Jurkat, Clone E6-1 (cell line): ENCODE results near the gene TUBGCP2.

Source experiments
- DNase-seq: peaks from one replicate; pipeline ENCODE4 v3.0.0-alpha.2; 2011; ENCODE audit warnings: low read depth, low spot score
- H3K4me3 ChIP-seq: 2 replicates; pipeline ENCODE4 v1.5.1; 2011; ENCODE audit warnings: mild to moderate bottlenecking, low read length, control low read depth, moderate library complexity

The TUBGCP2 gene

DNA sequence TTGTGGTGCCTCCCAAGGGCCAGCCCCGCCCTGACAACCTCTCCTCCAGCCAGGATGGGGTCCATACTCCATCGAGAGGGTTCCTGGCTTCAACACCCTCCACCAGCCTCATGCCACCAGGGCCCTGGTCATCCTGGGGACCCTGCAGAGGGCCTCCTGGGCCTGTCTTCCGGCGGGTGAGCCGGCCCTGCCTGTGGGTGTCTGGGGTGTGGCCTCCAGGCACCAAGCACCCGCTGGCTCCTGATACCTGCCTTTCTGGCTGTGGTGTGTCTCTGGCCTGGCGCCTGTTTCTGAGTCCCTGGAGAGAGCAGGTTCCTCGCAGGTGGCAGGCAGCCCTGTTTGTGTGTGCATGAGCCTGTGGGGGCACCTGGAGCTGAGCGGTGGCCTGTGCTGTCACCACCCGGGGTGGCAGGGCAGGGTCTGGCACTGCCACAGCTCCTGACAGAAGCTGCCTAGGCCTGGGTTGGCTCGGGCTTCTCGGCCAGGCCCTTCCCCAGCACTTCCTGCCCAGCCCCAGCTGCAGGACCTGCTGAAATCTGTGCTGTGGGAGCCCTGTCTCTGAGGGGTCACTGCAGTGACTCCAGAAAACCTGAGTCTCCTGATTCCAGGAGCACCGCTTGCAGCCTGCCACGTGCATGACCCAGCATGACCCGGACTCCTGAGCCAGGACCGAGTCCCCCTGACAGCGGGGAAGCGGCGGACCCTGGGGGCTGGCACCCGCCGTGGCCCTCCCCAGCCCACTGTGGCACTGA, 50.4 kb downstream of the TUBGCP2 start:
- DNase-seq = no peak
- H3K4me3 ChIP-seq = no peak overlapping the region

DNA sequence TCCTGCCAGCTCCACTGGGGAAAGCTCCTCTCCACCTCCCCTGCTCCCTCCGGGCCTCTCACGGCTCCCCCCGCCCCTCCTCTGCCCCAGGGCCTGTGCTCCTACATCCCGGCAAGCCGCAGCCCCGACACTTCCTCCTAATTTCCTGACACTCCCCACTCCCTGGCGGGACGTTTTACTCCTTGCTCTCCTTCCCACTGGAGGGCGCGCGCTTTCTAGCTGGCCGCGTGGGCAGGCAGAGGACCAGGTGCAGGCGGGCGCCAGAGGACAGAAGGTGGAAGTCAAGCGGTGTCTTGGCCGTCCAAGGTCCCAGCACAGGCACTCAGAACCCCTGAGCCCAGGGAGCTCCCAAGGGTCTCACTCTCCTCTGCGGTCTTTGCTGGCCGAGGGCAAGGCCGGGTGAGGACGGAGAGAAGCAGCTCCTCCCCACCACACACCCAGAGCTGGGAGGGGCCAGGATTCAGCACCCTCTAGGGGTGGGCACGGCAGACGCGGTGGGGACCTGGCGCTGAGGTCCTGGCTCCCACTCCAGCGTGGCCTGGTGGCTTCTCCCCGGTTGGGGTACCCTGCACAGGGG, 51.1 kb downstream of the TUBGCP2 start:
- H3K4me3 ChIP-seq = no peak overlapping the region
- DNase-seq = no peak

DNA sequence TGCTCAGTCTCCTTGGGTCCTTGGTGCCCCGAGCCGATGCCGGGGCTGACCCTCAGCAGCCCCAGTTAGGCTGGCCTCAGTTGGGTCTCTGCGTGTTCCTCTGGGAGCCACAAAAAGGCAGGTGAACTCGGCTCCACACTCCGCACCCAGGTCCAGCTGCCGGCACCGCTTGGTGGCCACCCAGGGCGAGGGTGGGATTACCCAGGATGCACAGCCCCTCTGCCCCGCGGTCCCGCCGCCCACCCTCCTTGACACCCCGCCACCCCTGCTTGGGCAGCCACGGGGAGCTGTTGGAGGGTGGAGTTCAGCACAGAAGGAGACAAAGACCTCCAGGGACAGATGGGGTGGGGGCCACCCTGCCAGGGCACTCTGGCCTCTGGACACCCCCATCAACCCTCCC, 53.3 kb downstream of the TUBGCP2 start:
- no peak for DNase-seq
- H3K4me3 ChIP-seq = no peak overlapping the region

DNA sequence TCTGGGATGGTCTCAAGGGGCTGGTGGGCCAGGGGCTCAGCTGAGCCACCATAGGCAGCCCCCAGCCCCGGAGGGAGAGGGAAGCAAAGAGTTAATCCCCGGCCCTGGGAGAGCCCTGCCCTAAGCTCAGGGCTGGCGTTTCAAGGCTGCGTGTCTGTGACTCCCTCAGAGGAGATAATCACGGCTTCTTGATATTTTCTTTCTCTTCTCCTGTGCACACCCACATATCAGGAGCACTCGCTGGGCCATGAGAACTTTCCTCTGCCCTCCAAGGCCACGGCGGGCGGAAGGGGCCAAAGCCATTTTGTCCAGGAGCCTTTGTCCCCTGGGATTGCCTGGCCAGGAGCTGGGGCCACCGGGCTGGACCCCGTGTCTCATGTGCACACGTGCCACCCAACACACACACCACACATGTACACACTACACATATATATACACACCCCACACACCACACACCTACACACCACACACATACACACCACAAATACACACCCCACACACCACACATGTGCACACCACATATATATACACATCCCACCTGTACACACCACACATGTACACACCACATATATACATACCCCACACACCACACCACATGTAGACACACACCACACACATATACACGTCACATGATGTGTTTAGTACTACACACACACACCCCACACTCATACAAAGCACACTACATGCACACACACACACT, 54.1 kb downstream of the TUBGCP2 start:
- H3K4me3 ChIP-seq = no peak overlapping the region
- no peak for DNase-seq

DNA sequence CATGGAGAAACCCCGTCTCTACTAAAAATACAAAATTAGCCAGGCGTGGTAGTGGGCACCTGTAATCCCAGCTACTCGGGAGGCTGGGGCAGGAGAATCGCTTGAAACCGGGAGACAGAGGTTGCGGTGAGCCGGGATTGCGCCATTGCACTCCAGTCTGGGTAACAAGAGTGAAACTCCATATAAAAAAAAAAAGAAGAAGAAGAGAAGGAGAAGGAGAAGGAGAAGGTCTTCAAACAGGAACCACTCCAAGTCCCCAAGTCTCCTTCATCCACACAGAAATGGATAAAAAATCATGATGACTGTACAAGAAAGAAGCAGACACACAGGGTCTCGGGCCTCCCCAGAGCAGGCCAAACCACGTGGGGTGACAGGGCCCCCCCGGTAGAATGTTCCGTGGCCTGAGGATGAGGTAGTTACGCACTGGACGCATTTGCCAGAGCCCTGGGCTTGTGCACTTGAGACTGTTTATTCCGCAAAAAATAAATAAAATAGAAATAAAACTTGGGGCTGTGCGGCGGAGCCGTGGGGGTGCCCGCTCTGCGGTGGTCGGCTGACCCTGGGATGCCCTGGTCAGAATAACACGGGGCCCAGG, 55.2 kb downstream of the TUBGCP2 start:
- DNase-seq = no peak
- no peak overlapping the region for H3K4me3 ChIP-seq

DNA sequence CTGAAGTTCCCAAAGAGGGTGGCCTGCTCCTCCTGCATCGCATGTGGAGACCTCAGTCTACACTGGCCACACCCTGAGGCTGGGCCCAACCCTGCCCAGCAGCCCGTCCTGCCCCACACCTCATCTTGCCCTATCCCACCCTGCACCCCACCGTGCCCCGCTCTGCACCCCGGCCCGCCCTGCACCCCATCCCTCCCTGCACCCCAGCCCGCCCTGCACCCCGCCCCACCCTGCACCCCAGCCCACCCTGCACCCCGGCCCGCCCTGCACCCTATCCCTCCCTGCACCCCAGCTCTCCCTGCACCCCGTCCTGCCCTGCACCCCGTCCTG, 56.5 kb downstream of the TUBGCP2 start:
- H3K4me3 ChIP-seq = no peak overlapping the region
- no peak for DNase-seq

DNA sequence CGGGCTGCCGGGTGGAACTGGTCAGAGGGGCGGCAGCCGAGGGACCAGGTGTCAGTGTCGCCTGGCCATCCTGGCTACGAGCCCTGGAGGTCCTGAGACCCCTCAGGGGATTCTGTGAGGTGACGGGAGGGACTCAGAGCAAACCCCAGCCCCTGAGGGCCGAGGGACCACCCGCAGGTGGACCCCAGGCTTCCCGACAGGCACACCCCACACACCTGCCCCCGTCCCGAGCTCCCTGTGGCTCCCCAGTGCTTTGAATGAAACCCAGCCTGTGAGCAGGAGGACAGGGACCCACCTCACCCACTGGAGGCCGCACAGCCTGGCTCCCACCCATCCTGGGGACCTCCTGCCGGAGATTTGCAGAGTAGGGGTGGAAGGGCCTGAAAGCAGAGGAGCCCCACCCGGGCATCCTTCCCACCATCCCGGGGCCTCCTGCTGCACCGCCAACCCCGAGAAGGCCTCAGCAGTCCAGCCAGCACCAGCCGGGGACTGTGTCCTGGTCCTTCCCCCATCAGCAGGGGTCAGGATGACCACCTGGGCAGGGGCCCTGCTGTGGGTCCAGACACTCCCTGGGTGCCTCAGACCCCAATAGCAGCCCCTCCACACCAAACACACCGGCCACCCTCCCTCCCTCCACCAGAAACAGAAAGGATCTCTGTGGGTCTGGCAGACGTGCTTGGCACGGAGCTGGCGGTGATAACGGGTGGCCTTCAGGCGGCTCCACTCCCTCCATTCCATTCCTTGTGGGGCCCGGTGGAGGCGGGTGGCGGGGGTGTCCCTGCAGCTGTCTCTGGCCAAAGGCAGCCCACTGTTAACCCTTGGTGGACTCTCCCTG, 57.1 kb downstream of the TUBGCP2 start:
- no peak overlapping the region for H3K4me3 ChIP-seq
- DNase-seq = no peak

DNA sequence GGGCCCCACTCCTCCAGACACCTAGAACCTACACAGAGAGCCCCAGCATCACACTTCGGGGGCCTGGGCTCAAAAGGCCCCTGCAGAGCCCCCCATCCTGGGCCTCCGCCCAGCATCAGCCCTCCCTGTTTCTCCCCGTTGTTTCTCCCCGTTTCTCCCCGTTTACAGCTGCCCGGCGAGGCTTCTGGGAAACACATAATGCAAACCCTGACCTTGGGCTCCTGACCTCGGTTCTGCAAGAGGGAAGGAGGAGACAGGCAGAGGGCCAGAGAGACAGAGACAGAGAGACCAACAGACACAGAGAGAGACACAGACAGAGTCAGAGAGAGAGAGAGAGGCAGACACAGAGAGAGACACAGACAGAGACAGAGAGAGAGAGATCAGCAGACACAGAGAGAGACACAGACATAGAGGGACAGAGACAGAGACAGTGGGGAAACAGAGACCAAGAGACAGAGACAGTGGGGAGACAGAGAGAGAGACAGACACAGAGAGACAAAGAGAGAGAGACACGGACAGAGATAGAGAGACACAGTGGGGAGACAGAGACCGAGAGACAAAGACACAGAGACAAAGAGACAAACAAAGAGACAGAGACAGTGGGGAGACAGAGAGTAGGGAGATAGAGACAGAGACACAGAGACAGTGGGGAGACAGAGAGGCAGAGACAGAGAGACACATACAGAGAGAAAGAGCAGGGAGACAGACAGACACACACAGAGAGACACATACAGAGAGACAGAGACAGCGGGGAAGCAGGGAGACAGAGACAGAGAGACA, 58.5 kb downstream of the TUBGCP2 start:
- no peak for DNase-seq
- H3K4me3 ChIP-seq = no peak overlapping the region

DNA sequence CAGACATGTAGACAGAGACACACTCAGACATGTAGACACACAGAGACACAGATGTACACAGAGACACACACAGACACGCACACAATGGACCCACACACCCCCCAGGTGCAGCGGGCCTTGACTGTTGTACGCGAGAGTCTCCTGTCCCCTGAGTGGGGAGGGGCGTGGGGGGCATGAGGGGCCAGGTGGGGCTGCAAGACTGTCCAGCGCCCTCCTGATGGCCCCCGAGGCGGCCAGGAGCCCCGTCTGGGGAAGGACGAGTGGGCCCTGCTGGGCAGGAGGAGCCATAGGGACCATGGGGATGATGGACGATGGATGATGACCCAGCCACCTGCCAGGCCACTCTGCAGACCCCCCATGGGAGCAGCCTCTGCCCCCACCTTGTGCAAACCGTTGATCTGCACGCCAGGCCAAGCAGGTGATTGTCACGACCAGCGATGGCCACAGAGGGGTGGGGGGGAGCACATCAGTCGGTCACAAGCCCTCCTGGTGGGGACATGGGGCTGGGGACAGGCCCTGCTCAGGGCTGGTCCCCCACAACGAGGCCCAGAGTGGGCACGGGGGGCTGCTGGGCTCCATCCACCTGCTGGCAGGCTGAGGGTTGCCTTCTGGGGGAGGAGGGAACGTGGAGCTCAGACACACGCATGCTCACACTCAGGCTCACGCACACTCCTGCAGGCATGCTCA, 59.4 kb downstream of the TUBGCP2 start:
- DNase-seq = no peak

DNA sequence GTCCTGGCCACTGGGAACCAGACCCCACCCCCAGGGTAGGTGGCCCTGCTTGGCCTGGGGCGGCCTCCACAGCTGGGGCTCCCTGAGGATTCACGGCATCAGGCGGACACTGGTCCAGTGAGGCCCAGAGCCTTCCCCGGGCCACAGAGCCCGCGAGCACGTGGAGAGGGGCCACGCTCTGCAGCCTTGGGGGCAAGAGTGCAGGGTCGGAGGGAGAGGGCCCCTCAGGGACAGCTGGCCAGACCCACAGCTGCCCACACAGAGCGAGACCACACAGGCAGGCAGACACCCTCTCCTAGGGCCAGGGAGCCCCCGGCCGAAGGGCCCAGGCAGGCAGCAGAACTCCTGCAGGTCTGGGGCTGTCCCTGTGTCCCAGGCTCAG, 60.3 kb downstream of the TUBGCP2 start:
- DNase-seq = no peak
- no peak overlapping the region for H3K4me3 ChIP-seq

More for the DNA sequence above, 59.4 kb downstream of the TUBGCP2 start:
- no peak overlapping the region for H3K4me3 ChIP-seq

DNA sequence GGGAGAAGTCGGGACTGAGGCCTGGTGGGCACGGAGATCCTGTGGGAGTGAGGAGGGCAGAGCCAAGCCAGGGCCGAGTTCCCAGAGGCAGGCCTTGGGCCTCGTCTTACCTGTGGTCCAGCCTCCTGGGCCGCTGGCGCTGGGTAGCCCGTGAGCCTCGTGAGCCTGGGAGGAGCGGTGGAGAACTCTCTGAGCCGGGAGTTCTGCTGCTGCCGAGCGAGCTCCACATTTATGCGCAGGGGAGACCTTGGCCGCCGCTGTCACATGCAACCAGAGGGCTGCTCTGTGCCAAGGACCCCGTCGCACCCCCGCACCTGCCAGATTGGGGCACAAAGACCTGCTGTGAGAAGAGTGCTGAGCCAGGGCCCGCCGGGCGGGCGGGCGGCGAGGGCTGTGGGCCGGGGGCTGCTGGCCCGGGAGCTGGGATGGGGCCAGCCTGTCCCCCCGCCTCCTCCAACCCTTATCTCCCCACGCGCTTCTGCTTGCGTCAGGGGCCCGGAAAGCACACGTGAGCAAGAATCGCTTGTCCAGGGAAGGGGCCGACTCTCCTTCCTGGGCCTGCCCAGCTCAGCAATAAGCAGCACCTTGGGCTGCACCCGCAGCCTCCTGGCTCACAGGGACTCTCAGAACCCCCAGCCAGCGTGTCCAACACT, 60.9 kb downstream of the TUBGCP2 start:
- H3K4me3 ChIP-seq = no peak overlapping the region
- no peak for DNase-seq

DNA sequence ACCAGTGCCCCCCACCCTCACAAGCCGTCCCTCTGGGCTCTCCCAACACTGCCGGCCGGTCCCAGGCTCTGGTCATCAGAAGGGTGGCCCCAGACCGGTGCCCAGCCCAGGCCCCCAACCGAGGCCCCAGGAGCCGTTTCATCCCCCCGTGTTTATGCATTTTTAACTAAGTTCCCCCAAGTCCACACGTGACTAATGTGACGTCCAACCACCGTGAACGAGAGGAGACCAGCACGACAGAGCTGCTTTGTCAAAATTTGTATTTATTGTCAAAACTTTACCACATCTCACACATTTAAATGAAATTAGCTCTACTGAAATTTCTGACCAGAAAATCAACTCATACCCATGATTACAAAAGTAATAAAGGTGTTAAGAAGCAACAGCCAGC, 62.4 kb downstream of the TUBGCP2 start:
- DNase-seq = no peak
- H3K4me3 ChIP-seq = no peak overlapping the region

DNA sequence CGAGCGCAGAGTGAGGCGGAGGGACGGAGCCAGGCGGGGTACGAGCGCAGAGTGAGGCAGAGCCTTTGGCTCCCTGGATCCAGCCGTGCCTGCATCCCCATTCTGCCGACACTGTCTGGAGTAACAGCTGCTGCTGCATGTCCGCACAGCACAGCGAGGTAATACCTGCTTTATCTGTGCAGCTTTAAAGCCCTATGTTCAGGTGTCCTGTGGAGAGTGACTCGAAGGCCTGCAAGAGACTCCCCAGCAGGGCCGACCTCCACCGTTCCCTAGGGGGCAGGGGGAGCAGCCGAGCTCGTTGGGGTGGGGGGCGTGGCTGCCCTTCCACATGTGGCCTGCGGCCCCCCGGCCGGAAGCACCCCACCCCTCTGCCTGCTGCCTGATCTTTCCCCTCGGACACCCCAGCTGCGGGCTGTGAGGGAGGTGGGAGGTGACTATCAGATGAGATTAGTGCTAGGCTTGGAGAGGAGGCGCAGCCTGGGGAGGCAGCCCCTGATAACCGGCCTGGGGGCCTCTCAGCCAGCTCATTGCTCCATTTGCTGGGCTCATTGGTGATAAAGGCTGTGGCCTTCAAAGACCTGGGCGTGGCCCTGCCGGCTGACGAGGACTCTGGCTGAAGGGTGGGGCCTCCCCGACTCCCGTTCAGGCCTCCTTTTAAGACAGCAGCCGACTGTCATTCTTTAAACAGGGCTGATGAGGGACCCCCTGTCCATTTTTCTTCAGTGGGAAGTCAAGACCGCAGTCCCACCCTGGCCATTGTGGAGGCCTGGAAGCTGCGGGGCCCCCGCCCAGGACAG, 63.0 kb downstream of the TUBGCP2 start:
- DNase-seq = no peak
- no peak overlapping the region for H3K4me3 ChIP-seq

DNA sequence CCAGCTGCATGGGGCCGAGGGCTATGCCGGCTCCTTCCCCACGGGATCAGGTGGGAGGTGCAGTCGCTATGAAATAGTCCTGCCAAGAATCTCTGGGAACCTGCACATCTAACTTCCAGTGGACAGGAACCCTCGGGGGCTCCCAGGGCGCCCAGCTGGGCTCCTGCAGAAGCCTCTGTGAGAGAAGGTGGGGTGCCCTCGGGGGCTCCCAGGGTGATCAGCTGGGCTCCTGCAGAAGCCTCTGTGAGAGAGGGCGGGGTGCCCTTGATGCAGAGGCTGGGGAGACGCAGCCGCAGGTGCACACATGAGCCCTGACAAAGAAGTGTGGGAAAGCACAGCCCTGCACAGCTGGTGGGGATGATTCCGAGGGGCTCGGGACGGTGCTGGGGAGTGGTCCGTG, 65.1 kb downstream of the TUBGCP2 start:
- no peak overlapping the region for H3K4me3 ChIP-seq
- DNase-seq = no peak

DNA sequence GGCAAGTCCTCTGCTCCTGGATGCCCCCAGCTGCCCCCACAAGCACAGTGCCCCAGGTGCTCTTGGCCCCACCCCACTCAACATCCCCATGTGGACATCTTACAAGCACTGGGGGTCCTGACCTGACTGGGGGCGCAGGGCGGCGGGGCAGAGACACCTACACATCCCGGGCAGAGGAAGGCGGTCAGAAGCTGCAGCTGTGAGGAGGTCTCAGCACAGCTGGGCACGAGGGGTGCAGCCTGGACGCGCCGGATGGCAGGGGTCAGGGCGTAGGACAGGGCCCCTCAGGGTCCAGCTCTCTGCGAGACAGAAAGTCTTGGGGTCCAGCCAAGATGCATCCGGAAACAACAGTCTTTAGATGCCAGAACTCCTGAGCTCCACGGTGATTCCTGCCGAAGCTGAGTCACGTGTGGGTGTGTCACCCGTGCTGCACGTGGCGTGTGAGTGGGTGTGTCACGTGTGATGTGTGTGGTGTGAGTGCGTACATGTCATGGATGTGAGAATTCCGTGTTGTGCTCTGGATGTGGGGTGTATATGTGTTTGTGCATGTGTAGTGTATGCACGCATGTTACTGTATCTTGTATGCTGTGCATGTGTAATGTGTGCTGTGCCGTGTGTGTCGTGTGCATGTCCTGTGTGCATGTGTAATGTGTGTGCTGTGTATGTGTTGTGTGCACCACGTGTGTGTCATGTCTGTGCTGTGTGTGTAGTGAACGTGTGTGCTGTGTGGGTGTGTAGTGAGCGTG, 65.9 kb downstream of the TUBGCP2 start:
- H3K4me3 ChIP-seq = no peak overlapping the region
- DNase-seq = no peak

DNA sequence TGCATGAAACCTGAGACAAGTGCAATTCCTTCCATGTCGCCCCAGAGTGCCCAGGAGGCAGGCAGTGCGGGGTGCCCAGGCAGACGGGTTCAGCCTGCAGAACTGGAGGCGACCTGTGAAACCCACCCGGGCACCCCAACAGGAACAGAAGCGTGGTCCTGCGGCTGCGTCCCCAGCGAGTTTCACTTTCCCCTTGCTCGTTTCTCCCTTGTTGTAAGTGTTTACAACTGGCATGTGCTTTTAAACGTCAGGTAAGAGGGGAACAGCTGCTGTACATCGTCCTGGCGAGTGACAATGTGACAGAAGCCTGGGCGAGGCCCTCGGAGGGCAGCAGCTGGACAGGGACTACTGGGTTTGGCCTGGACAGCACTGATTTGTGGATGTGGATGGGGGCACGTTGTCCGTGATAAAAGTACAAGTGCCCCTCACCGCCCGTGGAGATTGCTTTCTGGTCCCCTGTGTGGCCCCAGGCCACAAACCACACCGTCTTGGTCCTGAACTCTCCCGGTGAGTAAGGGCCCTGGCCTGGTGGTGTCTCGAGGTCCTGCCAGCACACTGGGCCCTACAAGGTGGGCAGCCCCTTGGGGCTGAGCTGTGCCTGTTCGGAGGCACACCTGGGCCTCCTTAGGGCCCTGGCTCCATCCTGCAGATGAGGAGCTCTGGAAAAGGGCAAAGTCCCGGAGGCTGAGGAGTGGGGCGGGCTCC, 67.0 kb downstream of the TUBGCP2 start:
- DNase-seq = no peak
- no peak overlapping the region for H3K4me3 ChIP-seq
